HepG2 (cell line): ENCODE data around the gene DEFB112. TPM values are rescaled to one million over a fixed set of nuclear protein-coding genes. Genes with fewer than 3 reads are reported as not detected.

ENCODE experiments used
- AGO1 ChIP-seq: fragments of 200-400 bp; formaldehyde crosslinking; IDR thresholded peaks from 2 replicates; pipeline ENCODE4 v1.6.1; 2017; ENCODE audit warnings: mild to moderate bottlenecking, low read depth, low read length, moderate library complexity; ENCODE audit not compliant: poor library complexity, severe bottlenecking
- CBX2 ChIP-seq, 2 experiments: fragments of 200-600 bp in 1 of 2; sonication (generic); formaldehyde crosslinking in 1 of 2; IDR thresholded peaks; 2 replicates each; pipeline versions ENCODE4 v1.7.0 to v1.8.1; 2018 to 2022; ENCODE audit warnings: low read depth in 2 of 2, low read length in 1 of 2, mild to moderate bottlenecking in 1 of 2, missing genetic modification reagents in 1 of 2
- DDIT3 ChIP-seq: sonication (generic); formaldehyde crosslinking; IDR thresholded peaks from 2 replicates; pipeline ENCODE4 v1.4.0; 2020; ENCODE audit warnings: mild to moderate bottlenecking, missing genetic modification reagents
- ESRRA ChIP-seq: sonication (generic); formaldehyde crosslinking; IDR thresholded peaks from 2 replicates; pipeline ENCODE4 v1.5.1; 2020; ENCODE audit warnings: mild to moderate bottlenecking, low read depth, missing genetic modification reagents
- FOXO1 ChIP-seq: sonication (generic); formaldehyde crosslinking; IDR thresholded peaks from 2 replicates; pipeline ENCODE4 v1.4.0; 2020; ENCODE audit warnings: missing genetic modification reagents
- HINFP ChIP-seq: sonication (generic); formaldehyde crosslinking; IDR thresholded peaks from 2 replicates; pipeline ENCODE4 v1.4.0; 2020; ENCODE audit warnings: low read depth, mild to moderate bottlenecking, missing genetic modification reagents
- NCOR1 ChIP-seq: fragments of 200-600 bp; sonication (generic); IDR thresholded peaks from 2 replicates; pipeline ENCODE4 v1.7.0; 2017; ENCODE audit warnings: antibody characterized with exemption, low read length, borderline replicate concordance
- PITX1 ChIP-seq: sonication (generic); formaldehyde crosslinking; IDR thresholded peaks from 2 replicates; pipeline ENCODE4 v1.5.1; 2020; ENCODE audit warnings: mild to moderate bottlenecking, missing genetic modification reagents
- SCMH1 ChIP-seq: sonication (generic); formaldehyde crosslinking; IDR thresholded peaks from 2 replicates; pipeline ENCODE4 v1.9.0; 2021; ENCODE audit warnings: missing genetic modification reagents, mild to moderate bottlenecking, borderline replicate concordance
- SOX6 ChIP-seq, 2 experiments: fragments of 450-650 bp in 1 of 2; sonication (generic) in 1 of 2; formaldehyde crosslinking in 1 of 2; IDR thresholded peaks; 2 replicates each; pipeline versions ENCODE4 v1.4.0 to v1.6.1; 2017 to 2020; ENCODE audit warnings: antibody characterized with exemption in 1 of 2, mild to moderate bottlenecking in 1 of 2, missing genetic modification reagents in 1 of 2
- ZBTB49 ChIP-seq: sonication (generic); formaldehyde crosslinking; IDR thresholded peaks from 2 replicates; pipeline ENCODE4 v1.4.0; 2020; ENCODE audit warnings: missing genetic modification reagents, borderline replicate concordance
- ZNF142 ChIP-seq: sonication (generic); formaldehyde crosslinking; IDR thresholded peaks from 2 replicates; pipeline ENCODE4 v1.4.0; 2020; ENCODE audit warnings: missing genetic modification reagents
- polyA plus RNA-seq, 8 experiments: library from polyadenylated mRNA; depleted of rRNA in 3 of 8; stranded (reverse) in 7 of 8; unstranded in 1 of 8; fragments of >200 nt; fragmentation: Illumina TruSeq in 4 of 8; extraction: Trizol in 4 of 8; gene quantifications; 2 replicates each; pipeline versions ENCODE4 v1.2.1 to v1.2.3, GENCODE V29; 2011 to 2016; ENCODE audit warnings: low read depth in 4 of 8, missing spikeins in 1 of 8, mixed read lengths in 1 of 8; ENCODE audit not compliant: insufficient read depth in 1 of 8
- total RNA-seq, 5 experiments: library from RNA; depleted of rRNA; stranded (reverse); fragments of >200 nt; fragmentation: Illumina TruSeq; extraction: Trizol; gene quantifications; 2 replicates each; pipeline ENCODE4 v1.2.3, GENCODE V29; 2016; ENCODE audit warnings: low read depth in 1 of 5

Gene DEFB112
- total and polyA plus RNA-seq, 2 of the 13 experiments (the other 11 are each of a cell fraction or from before 2014, with no cell fraction given), result not detected

- TF ChIP-seq HINFP (peak; percentile 54; the same call in 1 of the 2 replicates), SOX6 (IDR thresholded peaks at IDR 0.05) (no peak), SOX6 (CRISPR knock-in tag; IDR thresholded peaks at IDR 0.05) (peak; percentile 84), SCMH1 (CRISPR knock-in tag) (no peak), ZNF142 (CRISPR knock-in tag) (no peak), AGO1 (no peak), PITX1 (CRISPR knock-in tag) (0 out of 2 replicates have a peak, but pooled peaks have one; percentile 17), NCOR1 (no peak), ZBTB49 (CRISPR knock-in tag) (no peak), CBX2 (IDR thresholded peaks at IDR 0.05; ENCODE audit: low read depth, low read length) (no peak), CBX2 (CRISPR knock-in tag; IDR thresholded peaks at IDR 0.05; ENCODE audit: low read depth) (no peak), FOXO1 (0 out of 2 replicates have a peak, but pooled peaks have one; percentile 15), DDIT3 (CRISPR knock-in tag) (no peak), ESRRA (CRISPR knock-in tag) (no peak)
Measured at GRCh38 chr6:50030777-50031562, 18.8 kb downstream of the DEFB112 start (continued).
